Activated T-cell treated with anti-CD3 and anti-CD28 coated beads, Interleukin-2, amount 50 U/mL, for 24 hours (primary cell): ENCODE data around the gene POMP.

Source experiments
- DNase-seq: peaks from one replicate; pipeline ENCODE4 v3.0.0-alpha.2; 2020
- H3K27ac Mint-ChIP-seq: 2 replicates; pipeline ENCODE4 v1.8.0; 2020; ENCODE audit warnings: mild to moderate bottlenecking, mixed read lengths
- H3K27me3 Mint-ChIP-seq: 2 replicates; pipeline ENCODE4 v1.8.0; 2020; ENCODE audit warnings: mixed read lengths
- H3K36me3 Mint-ChIP-seq: 2 replicates; pipeline ENCODE4 v1.8.0; 2020; ENCODE audit warnings: low read depth, mixed read lengths
- H3K4me1 Mint-ChIP-seq: 2 replicates; pipeline ENCODE4 v1.8.0; 2020; ENCODE audit warnings: low read depth, mixed read lengths
- H3K4me3 Mint-ChIP-seq: 2 replicates; pipeline ENCODE4 v1.8.0; 2020; ENCODE audit warnings: mild to moderate bottlenecking, moderate library complexity, mixed read lengths
- H3K9me3 Mint-ChIP-seq: 2 replicates; pipeline ENCODE4 v1.8.0; 2020; ENCODE audit warnings: mixed read lengths

POMP gene

DNA sequence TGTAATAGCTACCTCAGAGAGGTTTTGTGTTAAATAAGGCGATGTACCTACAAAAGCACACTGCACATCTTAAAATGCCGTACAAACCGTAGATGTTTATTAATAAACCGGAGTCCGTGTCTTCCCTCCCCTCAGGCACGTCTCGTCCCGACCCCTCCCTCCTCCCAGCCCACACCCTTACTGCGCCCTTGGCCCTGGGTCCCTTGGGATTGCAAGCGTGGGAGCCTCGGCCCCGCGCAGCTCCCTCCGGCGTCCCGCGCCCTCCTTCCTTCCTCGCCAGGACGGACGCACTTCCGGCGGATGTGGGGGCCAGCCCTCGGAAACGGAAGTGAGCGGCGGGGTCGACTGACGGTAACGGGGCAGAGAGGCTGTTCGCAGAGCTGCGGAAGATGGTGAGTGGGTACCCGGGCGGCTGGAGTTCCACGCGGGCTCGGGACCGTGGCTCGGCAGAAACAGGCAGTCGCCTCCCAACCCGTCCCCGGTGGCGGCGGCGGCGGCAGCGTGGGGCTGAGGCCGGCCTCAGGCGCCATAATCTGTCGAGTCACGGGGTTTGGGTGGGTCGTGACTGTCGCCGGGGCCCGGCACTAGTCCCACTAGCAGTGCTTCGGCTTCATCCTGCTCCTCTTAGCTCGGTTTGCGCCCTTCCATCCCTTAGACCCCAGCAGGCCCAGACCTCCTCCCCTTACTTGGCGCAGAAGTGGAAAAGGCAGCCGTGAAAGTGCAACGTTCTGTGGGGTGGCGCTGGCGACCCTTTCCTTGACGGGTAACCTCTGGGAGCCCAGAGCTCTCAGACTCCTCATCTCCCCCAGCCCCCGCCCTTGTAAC is at the start of gene POMP:
Gene POMP (plus strand): TSS at position 335 of the 825 bp plus-strand sequence. CDS start 55 bp downstream, at position 390.
- peaks cover 68% of the 10 kb centered on the region for H3K36me3 Mint-ChIP-seq
- peak within 1 kb of the TSS; percentile 98 for H3K4me3 Mint-ChIP-seq
- no peaks in the 10 kb centered on the region for H3K9me3 Mint-ChIP-seq
- H3K4me1 Mint-ChIP-seq = peaks cover 58% of the 10 kb centered on the region
- peak; percentile 95 for DNase-seq
- peak within 1 kb of the TSS; percentile 99 for H3K27ac Mint-ChIP-seq
- H3K27me3 Mint-ChIP-seq = no peaks in the 10 kb centered on the region

- no peaks in the 10 kb centered on the region for H3K27me3 Mint-ChIP-seq
- no peak overlapping the region for H3K4me3 Mint-ChIP-seq
- H3K27ac Mint-ChIP-seq = no peak overlapping the region
- no peaks in the 10 kb centered on the region for H3K9me3 Mint-ChIP-seq
- peaks cover 36% of the 10 kb centered on the region for H3K4me1 Mint-ChIP-seq
- H3K36me3 Mint-ChIP-seq = no peaks in the 10 kb centered on the region
- no peak for DNase-seq
Measured at GRCh38 chr13:28609381-28609780, 49.5 kb upstream of the POMP start.

GRCh38 chr13:28609926-28610325 is 49.0 kb upstream of the POMP start:
- Mint-ChIP-seq H3K36me3 (no peaks in the 10 kb centered on the region), H3K9me3 (no peaks in the 10 kb centered on the region), H3K27me3 (no peaks in the 10 kb centered on the region), H3K27ac (peak overlapping the region; percentile 41), H3K4me1 (peaks cover 36% of the 10 kb centered on the region), H3K4me3 (no peak overlapping the region)
- DNase-seq = no peak

GRCh38 chr13:28610996-28611395 is 47.9 kb upstream of the POMP start:
- H3K4me3 Mint-ChIP-seq = no peak overlapping the region
- H3K36me3 Mint-ChIP-seq = no peaks in the 10 kb centered on the region

GRCh38 chr13:28611654-28612131 is 47.2 kb upstream of the POMP start:
- Mint-ChIP-seq H3K9me3 (no peaks in the 10 kb centered on the region), H3K27me3 (no peaks in the 10 kb centered on the region), H3K27ac (peak overlapping the region; percentile 45), H3K36me3 (no peaks in the 10 kb centered on the region), H3K4me3 (no peak overlapping the region), H3K4me1 (peaks cover 36% of the 10 kb centered on the region)
- DNase-seq = no peak

More at GRCh38 chr13:28610996-28611395, 47.9 kb upstream of the POMP start:
- H3K27me3 Mint-ChIP-seq = no peaks in the 10 kb centered on the region
- no peaks in the 10 kb centered on the region for H3K9me3 Mint-ChIP-seq
- H3K4me1 Mint-ChIP-seq = peaks cover 36% of the 10 kb centered on the region
- peak overlapping the region; percentile 45 for H3K27ac Mint-ChIP-seq
- no peak for DNase-seq

GRCh38 chr13:28613562-28613961 is 45.4 kb upstream of the POMP start:
- H3K9me3 Mint-ChIP-seq = no peaks in the 10 kb centered on the region
- no peaks in the 10 kb centered on the region for H3K36me3 Mint-ChIP-seq
- no peak overlapping the region for H3K4me3 Mint-ChIP-seq

GRCh38 chr13:28615916-28616446 is 42.9 kb upstream of the POMP start:
- H3K27ac Mint-ChIP-seq = no peak overlapping the region

More at GRCh38 chr13:28613562-28613961, 45.4 kb upstream of the POMP start:
- no peak for DNase-seq
- Mint-ChIP-seq H3K27me3 (peaks cover 3% of the 10 kb centered on the region), H3K27ac (no peak overlapping the region), H3K4me1 (peaks cover 36% of the 10 kb centered on the region)

GRCh38 chr13:28618230-28618994 is 40.5 kb upstream of the POMP start:
- Mint-ChIP-seq H3K4me1 (peaks cover 3% of the 10 kb centered on the region), H3K4me3 (no peak overlapping the region), H3K27me3 (peaks cover 3% of the 10 kb centered on the region), H3K36me3 (no peaks in the 10 kb centered on the region), H3K27ac (no peak overlapping the region), H3K9me3 (no peaks in the 10 kb centered on the region)
- no peak for DNase-seq

More at GRCh38 chr13:28615916-28616446, 42.9 kb upstream of the POMP start:
- Mint-ChIP-seq H3K36me3 (no peaks in the 10 kb centered on the region), H3K27me3 (peaks cover 3% of the 10 kb centered on the region), H3K9me3 (no peaks in the 10 kb centered on the region), H3K4me3 (no peak overlapping the region), H3K4me1 (peaks cover 25% of the 10 kb centered on the region)
- DNase-seq = no peak

DNA sequence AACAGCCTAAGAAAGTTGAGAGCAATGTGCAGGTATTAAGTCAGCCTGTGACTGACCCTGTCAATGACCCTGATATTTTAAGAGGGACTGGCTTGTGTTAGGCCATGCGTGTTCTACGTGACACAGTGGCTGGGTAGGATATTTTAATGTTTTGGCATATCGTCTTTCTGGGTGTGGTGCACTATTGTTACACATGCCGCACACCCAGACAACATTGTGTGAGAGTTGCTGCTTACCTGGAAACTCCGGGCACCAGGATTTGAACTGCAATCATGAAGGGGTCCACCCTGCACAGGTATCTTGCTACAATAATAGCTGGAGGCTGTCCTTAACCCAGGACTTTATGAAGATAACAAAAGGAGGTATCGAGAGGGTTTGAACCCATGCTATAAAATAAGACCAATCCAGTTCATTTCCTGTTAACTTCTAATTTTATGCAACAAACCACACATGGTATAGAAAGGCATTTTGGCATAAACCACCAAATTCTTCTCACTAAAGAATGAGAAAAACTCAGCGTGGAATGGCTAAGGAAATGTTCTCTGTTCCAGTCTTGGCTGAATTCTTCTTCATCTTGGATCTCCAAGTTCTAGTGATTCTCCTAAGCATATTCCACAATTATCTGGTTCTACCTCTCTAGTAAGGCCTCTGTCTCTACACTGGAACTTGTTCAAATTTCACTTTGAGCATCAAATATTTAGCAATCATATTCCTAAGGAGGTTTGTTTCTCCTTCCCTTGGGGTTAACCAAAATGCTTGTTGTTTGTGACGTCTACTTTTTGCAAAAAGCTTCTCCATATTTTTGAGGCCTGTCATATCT is 38.7 kb upstream of the POMP start:
- no peak for DNase-seq
- H3K4me3 Mint-ChIP-seq = no peak overlapping the region
- H3K9me3 Mint-ChIP-seq = no peaks in the 10 kb centered on the region
- no peak overlapping the region for H3K27ac Mint-ChIP-seq
- H3K36me3 Mint-ChIP-seq = no peaks in the 10 kb centered on the region
- peaks cover 4% of the 10 kb centered on the region for H3K4me1 Mint-ChIP-seq
- H3K27me3 Mint-ChIP-seq = peaks cover 3% of the 10 kb centered on the region

- Mint-ChIP-seq H3K27ac (no peak overlapping the region), H3K4me1 (peaks cover 4% of the 10 kb centered on the region), H3K27me3 (peaks cover 3% of the 10 kb centered on the region), H3K9me3 (no peaks in the 10 kb centered on the region), H3K36me3 (no peaks in the 10 kb centered on the region), H3K4me3 (no peak overlapping the region)
- DNase-seq = no peak
Measured at GRCh38 chr13:28621449-28621848, 37.5 kb upstream of the POMP start.

DNA sequence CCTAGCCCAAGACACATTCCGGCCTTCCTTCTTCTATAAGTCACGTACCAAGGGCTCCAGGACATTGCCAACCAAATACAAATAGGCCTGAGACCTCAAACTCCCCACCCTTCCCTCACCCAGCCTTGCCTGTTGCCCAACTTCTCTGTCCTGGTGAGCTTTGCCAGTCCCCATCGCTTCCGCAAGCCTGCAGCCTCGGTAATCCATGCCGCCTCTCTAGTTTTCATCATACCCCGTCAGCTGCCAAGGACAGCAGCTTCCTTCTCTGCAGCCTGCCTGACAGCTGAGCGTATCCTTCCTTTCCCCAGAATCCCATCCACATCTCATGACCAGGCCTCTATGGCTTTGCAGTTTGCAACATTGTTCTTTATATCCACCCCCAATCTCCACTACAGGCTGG is 36.6 kb upstream of the POMP start:
- H3K27me3 Mint-ChIP-seq = peaks cover 3% of the 10 kb centered on the region
- DNase-seq = no peak

DNA sequence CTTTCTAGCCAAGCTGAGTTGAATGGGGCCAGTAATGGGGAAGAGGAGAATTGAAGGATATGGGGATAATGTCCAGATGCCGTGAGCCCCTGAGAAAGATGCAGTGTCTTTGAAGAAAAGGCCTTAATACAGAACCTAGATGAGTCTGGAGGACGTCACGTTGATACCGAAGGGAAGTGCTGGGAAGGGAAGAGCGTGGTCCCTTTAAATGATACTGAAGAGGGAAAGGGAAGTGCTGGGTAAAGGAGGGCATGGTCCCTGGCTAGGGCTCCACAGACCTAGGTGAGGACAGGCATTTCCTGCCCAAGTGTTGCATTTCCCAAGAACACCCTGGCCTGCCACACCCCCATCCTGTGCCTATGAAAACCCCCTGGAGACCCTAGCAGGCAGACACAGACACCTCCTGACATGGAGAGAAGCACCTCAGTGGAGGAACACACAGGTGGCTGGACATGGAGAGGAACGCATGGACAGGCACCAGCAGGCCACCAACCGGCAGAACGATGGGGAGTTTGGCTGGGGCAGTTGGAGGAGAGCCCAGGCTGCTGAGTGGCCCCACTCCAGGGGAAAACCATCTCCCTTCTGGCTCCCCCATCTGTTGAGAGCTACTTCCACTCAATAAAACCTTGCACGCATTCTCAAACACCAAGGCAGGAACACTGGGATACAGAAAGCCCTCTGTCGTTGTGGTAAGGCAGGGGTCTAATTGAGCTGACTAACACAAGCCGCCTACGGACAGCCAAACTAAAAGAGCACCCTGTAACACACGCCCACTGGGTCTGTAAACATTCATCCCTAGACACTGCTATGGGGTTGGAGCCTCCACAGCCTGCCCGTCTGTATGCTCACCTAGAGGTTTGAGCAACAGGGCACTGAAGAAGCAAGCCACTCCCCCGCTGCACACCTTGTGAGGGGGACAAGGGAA is 34.9 kb upstream of the POMP start:
- Mint-ChIP-seq H3K9me3 (no peaks in the 10 kb centered on the region), H3K27ac (no peak overlapping the region), H3K36me3 (no peaks in the 10 kb centered on the region), H3K4me3 (no peak overlapping the region), H3K27me3 (no peaks in the 10 kb centered on the region), H3K4me1 (peaks cover 4% of the 10 kb centered on the region)
- DNase-seq = no peak

More for the DNA sequence above, 36.6 kb upstream of the POMP start:
- Mint-ChIP-seq H3K9me3 (no peaks in the 10 kb centered on the region), H3K4me3 (no peak overlapping the region), H3K36me3 (no peaks in the 10 kb centered on the region), H3K4me1 (peaks cover 4% of the 10 kb centered on the region), H3K27ac (no peak overlapping the region)

GRCh38 chr13:28624707-28625432 is 34.1 kb upstream of the POMP start:
- Mint-ChIP-seq H3K9me3 (no peaks in the 10 kb centered on the region), H3K36me3 (no peaks in the 10 kb centered on the region), H3K27me3 (no peaks in the 10 kb centered on the region), H3K4me3 (no peak overlapping the region), H3K27ac (no peak overlapping the region), H3K4me1 (peaks cover 4% of the 10 kb centered on the region)
- DNase-seq = no peak
